WI38 (cell line): Measurements from ENCODE around the gene CA5A.

Source experiments
- H3K4me3 ChIP-seq: 2 replicates; pipeline ENCODE4 v1.5.1; 2011; ENCODE audit warnings: low read depth, mild to moderate bottlenecking, control low read depth, low read length
- TF ChIP-seq, protein P1 (sequence below): IDR thresholded peaks from 2 replicates; pipeline ENCODE4 v1.5.1; 2012; ENCODE audit warnings: low read depth, mild to moderate bottlenecking, control low read depth, low read length

The CA5A gene

DNA sequence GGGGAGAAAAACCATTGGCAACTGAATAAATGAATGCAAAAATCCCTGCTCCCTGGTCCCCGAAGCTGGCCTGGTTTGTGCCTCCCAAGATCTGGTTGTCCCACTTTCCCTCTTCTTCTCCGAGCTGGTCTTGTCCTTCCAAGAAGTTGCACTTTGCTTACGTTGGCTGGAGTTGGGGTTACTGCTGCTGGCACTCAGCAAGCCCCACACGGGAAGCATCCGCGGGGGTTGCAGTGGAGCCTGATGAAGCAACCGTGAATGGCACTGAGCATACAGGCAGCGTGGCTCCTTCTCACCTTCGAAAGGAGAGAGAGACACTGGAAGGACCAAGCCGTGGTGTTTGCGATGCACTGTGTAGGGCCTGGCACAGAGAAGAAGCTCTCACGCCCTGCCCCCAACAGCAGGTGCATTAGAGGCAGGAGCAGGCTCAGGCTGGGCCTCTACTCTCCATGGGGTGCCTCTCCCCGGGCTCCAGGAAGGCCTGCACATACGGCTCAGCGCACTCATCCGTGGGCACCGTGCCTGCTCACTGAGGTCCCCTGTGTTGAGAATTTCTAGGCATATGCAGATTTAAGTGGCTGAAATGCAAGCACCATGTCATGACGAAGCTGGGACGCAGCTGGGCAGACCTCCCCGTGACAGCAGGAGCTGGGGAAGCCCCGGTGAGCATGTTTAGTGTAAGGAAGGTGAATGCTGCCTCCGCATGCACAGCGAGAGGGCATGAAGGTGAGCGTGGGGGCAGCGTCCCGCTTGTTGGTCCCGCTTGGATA, 12.1 kb downstream of the CA5A start:
- H3K4me3 ChIP-seq, result no peak overlapping the region
- TF ChIP-seq, protein P1, sequence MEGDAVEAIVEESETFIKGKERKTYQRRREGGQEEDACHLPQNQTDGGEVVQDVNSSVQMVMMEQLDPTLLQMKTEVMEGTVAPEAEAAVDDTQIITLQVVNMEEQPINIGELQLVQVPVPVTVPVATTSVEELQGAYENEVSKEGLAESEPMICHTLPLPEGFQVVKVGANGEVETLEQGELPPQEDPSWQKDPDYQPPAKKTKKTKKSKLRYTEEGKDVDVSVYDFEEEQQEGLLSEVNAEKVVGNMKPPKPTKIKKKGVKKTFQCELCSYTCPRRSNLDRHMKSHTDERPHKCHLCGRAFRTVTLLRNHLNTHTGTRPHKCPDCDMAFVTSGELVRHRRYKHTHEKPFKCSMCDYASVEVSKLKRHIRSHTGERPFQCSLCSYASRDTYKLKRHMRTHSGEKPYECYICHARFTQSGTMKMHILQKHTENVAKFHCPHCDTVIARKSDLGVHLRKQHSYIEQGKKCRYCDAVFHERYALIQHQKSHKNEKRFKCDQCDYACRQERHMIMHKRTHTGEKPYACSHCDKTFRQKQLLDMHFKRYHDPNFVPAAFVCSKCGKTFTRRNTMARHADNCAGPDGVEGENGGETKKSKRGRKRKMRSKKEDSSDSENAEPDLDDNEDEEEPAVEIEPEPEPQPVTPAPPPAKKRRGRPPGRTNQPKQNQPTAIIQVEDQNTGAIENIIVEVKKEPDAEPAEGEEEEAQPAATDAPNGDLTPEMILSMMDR, result no peak

DNA sequence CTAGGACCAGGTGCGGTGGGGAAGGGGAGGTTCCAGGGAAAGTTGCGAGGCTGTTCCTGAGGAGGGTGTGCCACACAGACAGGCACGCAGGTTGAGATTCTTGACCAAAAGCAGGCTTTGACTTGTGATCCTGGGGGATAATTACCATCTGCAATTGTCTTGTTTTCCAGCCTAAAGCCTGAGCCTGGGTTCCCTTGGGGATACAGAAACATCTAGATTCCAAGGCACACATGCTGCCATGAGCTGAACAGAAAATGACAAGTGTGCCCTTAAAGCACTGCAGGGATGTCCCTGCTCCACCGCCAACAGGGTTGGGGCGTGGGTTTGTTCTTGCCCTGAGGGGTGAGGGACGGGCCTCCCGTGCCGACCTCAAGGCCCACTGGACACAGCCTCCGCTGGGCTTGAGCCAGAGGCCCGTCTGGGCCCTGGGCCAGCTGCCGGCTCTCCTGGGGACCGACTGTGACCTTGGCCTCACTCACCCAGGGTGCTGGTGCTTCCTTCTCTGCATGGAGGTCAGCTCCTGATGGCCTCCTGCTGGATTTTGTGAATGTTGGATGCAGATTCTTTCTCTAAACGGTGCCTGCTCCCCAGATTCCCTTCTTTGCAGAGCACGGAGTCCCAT, 14.0 kb downstream of the CA5A start:
- H3K4me3 ChIP-seq, result no peak overlapping the region
- TF ChIP-seq, protein P1, result no peak

DNA sequence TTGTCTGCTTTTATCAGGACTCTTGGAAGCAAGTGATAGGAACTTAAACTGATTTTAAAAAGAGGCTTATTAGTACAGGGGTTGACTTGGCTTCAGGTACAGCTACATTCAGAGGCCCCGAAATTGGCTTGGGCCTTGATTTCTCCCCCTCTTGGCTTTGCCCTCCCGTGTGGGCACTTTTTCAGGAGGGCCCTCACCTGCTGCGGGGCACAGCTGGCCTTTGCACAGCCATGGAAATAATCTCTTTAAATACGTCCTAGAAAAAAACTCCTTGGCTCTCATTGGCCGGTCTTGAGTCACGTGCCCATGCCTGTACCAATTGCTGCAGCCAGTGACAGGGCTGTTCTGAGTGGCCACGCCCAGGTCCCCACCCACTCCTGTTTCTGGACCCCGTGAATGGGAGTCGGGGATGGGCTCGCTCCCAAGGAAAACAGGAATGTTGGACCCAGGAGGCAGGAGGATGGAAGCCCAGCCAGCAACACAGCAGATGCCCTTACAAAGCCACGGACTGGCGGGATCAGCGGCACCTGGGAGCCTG, 15.0 kb downstream of the CA5A start:
- no peak overlapping the region for H3K4me3 ChIP-seq
- TF ChIP-seq, protein P1, result no peak

DNA sequence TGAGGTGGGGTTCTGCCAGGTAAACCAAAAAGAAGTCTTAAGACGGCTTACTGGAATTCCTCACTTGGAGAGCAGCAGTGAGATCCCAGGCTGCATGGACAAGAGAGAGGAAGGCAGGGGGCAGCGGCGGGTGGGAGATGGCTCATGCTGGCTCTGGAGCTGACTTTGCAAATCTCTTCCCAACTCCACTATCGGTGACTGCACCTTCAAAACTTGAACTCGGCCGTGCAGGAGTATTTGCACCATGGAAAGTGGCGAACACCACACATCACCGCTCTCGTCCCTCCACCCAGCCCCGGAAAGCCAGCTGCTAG, 16.7 kb downstream of the CA5A start:
- no peak overlapping the region for H3K4me3 ChIP-seq
- TF ChIP-seq, protein P1, result no peak

DNA sequence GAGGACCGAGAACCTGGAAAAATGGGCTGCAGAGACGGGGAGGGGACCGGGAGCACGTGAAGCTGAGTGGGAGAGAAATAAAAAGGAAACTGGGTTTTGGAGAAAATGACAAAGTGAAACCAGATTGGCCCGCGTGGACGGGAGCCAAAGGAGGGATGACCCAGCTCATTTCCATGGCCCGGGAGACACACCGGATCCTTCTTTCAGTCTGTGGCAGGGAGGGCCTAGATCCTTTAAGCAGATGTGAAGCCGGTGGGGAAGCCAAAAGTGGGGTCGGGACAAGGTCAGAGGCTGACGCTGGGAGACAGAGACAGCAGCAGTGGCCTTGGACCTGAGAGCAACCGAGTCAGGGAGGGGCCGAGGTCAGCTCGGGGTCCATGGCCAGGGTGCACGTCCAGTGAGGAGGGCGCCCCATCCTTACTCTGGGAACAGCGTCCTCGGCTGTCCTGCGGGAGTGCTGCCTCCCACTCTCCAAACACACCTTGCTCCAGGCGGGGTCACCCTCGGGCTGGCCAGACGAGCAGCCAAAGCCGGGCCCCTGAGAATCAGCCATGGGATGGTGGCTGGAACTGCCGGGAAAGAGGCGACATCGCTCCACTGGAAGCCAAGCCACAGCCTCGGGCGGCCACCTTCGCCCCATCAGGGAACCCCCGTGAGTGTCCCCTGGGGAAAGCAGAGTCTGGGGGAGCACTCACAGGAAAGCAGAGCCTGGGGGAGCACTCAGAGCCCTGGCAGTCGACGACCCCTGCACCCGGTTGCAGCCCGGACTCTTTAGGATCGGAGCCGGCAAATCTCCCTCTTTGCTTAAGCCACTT, 17.3 kb downstream of the CA5A start:
- H3K4me3 ChIP-seq, result no peak overlapping the region
- TF ChIP-seq, protein P1, result no peak

DNA sequence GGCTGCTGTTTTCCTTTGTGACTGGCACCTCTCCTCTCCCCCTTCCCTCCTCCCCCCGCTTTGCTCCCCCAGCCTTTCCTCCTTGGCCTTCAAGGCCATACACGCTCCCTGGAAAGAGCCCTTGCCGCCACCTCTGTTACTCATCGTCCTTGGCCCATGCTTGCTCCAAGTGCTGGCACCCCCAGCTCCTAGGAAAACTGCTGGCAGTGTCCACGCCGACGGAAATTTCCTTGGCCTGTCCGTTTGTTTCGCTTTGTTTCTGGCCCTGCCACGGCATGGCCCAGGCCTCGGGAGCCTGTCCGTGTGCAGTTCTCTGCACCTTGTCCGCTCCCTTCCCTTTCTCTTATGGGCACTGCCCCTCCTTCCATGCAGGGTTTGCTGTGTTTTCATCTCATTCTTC, 18.0 kb downstream of the CA5A start:
- no peak overlapping the region for H3K4me3 ChIP-seq
- TF ChIP-seq, protein P1, result no peak
